HK-2 (cell line): ENCODE results near the gene NENF.
"Not testable (repeated sequence)": the region's sequence is repeated elsewhere in the genome, so short reads cannot be mapped to it uniquely, and the experiment has no call there.

Source experiments
- DNase-seq: peaks from one replicate; pipeline ENCODE4 v3.0.0-alpha.2; 2018; ENCODE audit not compliant: unreplicated experiment

The NENF gene

DNA sequence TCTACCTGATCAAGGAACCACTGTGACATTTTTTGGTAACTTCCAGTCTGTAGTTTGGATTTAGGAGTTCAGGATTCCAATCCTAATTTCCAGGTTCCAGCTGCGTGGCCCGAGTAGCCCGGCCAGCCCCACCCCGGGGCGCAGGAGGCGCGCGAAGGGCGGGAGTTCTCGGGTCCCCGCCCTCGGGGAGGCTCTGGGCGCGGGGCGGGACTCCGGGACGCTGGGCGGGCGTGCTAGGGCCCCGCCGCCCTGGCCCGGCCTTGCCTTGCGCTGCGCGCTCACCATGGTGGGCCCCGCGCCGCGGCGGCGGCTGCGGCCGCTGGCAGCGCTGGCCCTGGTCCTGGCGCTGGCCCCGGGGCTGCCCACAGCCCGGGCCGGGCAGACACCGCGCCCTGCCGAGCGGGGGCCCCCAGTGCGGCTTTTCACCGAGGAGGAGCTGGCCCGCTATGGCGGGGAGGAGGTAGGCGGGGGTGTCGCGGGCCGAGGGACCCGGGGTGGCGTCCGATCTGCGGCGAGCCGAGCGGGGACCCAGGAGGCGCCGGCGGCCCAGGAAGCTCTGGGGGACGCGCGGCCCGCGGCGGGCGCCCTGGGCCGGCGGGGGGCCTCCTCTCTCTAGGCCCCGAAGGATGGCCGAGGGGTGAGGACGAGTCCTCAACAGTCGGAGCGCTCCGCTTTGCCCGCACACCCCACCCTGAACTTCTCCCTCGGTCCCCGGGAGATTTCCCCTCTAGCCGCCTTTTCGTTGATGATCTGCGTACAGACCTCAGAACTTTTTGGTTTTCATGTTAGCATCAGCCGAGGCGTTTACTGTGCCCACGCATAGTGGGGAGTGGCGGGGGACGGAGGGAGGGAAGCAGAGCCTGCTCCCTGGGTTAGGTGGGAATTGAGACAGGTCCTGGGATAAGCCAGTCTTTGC, at the start of gene NENF:
NENF (plus strand) TSS at position 260 of the 916 bp plus-strand sequence; CDS start at position 284, 24 bp downstream.
- DNase-seq, result peak; percentile 86

DNA sequence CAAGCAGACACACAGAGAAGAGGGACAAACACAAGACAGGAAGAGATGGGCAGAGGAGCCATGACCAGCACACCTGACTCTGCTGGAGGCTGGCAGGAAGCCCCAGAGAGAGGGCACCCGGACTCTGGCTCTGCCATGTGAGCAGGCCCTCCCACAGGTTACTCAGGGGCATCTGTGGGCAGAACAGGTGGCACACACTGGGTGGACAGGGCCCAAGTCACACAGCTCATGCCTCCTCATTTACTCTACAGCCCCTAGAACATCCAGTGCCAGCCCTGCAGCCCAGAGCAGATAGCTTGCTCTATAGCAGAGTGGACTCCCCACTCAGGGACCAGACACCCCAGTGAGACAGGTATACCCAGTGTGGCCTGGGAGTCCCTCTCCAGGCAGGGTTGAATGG, 46.7 kb upstream of the NENF start:
- no peak for DNase-seq

DNA sequence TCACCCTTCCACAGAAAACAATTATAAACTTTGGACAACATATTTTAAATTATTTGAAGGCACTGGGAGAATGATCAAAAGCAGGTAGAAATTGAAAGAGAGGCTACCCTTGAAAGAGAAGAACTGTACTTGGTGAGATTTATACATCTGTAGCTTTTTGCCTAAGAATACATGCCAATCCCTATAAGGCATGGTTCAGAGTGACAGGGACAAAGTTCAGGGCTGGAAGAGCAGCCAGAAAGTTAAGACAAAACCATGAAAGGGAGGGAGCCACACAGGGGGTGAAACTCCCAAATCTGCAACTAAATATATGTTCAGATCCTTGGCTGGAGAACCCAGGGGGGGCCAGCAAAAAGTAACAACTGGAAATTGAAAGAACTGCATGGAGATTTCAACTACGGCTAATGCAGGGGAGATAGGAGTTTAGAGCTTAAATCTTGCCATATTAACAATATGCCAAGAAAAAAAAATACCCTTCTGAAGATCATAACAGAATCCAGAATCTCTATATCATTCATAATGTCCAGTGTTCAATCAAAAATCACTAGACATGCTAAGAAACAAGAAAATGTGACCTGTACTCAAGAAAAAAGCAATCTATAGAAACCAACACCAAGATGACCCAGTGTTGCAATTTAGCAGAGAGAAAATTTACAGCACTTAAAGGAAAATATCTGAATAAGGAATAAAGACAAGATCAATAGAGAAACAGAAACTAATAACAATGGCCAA, 43.6 kb upstream of the NENF start:
- DNase-seq, result no peak

DNA sequence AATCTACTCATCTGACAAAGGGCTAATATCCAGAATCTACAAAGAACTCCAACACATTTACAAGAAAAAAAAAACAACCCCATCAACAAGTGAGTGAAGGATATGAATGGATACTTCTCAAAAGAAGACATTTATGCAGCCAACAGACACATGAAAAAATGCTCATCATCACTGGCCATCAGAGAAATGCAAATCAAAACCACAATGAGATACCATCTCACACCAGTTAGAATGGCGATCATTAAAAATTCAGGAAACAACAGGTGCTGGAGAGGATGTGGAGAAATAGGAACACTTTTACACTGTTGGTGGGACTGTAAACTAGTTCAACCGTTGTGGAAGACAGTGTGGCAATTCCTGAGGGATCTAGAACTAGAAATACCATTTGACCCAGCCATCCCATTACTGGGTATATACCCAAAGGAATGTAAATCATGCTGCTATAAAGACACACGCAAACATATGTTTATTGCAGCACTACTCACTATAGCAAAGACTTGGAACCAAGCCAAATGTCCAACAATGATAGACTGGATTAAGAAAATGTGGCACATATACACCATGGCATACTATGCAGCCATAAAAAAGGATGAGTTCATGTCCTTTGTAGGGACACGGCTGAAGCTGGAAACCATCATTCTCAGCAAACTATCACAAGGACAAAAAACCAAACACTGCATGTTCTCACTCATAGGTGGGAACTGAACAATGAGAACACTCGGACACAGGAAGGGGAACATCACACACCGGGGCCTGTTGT, 36.9 kb upstream of the NENF start:
- DNase-seq, result not testable (repeated sequence)

DNA sequence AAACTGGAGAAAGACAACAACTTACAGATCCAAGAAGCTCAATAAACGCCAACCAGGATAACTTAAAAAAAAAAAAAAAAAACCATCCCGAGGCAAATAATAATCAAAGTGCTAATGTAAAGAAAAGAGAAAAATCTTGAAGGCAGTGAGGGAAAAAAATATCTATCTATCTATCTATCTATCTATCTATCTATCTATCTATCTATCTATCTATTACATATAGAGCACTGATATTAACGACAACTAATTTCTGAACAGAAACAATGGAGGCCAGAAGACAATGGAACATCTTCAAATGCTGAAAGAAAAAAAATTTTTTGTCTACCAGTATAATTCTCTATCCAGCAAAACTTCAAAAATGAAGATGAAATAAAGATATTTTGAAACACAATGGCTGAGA, 36.1 kb upstream of the NENF start:
- DNase-seq, result no peak

DNA sequence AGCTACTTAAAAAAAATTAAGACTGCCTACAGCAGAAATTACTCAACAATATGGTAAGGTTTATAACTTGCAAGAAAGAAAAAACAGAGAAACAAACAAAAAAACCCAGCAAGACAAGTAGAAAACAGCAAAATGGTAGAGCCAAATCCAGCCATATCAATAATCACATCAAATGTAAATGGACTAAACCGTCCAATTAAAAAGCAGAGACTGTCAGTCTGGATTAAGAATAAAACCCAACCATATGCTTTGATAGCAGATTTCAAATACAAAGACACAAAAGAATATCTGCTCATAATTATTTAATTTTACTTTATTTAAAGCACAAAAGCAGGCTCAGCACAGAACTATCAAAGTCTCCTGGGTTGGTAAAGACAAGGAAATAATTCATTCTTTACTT, 35.5 kb upstream of the NENF start:
- no peak for DNase-seq

DNA sequence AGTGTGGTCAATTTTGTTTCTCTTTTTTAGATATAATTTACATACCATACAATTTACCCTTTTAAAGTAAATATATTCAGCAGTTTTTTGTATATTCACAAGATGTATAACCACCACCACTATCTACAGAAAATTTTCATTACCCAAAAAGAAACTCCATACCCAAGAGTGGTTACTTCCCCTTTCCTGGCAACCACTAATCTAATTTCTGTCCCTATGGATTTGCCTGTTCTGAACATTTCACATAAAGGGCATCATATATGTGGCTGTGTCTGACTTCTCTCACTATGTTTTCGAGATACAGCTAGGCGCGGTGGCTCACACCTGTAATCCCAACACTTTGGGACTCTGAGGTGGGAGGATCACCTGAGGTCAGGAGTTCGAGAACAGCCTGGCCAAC, 31.7 kb upstream of the NENF start:
- no peak for DNase-seq

DNA sequence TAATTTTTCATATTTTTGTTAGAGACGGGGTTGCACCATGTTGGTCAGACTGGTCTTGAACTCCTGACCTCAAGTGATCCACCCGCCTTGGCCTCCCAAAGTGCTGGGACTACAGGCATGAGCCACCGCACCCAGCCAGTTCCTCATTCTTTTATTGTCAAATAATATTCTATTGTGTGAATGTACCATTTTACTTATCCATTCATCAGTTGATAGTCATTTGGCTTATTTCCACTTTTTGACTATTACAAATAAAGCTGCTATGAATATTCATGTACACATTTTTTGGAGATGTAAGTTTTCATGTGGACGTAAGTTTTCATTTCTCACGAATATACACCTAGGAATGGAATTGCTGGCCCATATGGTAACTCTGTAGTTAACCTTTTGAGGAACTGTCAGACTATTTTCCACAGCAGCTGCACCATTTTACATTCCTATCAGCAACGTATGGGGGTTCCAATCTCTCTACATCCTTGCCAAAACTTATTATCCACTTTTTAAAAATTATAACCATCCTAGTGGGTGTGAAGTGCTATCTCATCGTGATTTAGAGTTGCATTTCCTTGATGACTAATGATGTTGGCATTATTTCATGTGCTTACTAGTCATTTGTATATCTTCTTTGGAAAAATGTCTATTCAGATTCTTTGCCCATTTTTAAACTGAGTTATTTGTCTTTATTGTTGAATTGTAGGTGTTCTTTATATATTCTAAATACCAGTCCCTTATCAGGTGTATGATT, 30.7 kb upstream of the NENF start:
- DNase-seq, result no peak

DNA sequence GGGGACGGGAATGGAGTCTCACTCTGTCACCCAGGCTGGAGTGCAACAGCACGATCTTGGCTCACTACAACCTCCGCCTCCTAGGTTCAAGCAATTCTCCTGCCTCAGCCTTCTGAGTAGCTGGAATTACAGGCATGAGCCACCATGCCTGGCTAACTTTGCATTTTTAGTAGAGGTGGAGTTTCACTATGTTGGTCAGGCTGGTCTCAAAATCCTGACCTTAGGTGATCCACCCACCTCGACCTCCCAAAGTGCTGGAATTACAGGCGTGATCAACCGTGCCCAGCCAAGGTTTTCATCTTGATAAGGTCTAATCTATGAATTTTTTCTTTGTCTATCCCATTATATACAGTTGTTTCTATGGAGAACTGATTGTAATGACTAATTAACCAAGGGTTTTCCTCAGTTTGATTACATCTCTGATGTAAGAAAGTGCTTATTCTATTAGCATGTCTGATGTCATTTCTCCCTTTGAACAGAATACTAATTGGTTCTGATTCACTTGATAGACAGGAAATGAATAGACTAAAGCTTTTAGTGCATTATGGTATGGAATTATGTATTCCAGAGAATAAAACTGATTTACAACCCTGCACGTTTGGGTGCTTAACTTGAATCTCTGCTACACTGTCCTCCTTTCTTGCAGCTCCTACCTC, 29.9 kb upstream of the NENF start:
- DNase-seq, result no peak

DNA sequence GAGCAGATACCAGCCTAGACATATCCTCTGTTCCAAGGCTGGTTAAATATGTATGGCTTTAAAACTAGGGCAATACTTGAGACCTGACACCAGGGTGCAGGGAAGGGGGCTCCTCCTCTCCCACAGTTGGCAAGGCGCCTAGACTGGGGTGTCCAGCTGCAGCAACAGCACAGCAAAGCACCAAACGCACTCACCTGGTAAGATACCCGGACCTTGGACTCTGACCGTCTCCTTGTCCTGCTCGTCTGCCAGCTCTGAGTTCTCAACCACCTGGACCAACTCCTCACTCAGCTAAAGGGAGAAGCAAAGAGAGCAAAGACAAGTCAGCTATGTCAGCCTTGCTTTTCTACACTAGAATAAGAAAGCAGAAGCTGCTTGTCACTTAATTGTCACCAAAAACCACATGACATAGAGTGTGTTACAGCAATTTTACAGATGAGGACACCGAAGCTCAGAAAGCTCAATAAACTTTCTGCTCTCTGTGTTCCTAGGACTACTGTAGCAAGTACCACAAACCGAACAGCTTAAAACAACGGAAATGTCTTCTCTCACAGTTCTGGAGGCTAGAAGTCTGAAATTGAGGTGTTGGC, 22.4 kb upstream of the NENF start:
- DNase-seq, result no peak

DNA sequence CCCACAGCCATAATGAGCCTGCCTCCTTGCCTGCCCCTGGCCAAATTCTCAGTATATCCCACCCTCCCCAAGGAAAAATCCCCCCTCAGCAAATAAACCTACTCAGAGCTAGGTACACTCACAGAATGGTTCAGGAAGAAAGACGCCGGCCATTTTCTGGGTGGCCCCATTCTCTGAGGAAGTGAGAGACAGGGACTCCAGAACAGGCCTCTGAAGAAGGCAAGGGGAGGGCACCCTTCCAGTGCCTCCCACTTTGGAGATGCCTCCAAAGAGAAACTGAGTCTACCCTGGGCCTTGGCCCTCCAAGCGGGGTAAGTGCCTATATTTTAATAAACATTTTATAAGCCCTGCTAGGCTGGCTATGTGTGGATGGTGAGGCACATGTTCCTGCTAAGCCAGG, 20.3 kb upstream of the NENF start:
- no peak for DNase-seq

DNA sequence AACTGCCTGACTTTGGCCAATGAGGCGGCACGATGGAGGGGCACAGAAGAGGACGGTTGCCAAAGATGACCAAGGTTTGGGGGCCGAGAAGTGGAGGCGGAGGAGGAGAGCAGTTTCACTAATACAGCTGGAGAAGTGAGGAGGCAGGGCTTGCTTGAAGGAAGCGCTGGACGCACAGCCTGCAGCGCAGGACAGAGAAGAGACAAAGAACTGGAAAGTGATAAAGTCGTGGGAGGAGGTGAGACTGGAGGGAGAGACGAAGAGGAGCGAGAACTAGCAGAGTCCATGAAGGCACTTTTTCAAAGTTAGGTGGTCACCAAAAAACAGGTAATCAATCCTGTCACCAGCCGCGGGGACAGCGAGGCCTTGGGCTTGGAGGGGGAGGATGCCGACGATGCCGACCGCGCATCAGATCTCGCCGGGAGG, 18.8 kb upstream of the NENF start:
- no peak for DNase-seq

DNA sequence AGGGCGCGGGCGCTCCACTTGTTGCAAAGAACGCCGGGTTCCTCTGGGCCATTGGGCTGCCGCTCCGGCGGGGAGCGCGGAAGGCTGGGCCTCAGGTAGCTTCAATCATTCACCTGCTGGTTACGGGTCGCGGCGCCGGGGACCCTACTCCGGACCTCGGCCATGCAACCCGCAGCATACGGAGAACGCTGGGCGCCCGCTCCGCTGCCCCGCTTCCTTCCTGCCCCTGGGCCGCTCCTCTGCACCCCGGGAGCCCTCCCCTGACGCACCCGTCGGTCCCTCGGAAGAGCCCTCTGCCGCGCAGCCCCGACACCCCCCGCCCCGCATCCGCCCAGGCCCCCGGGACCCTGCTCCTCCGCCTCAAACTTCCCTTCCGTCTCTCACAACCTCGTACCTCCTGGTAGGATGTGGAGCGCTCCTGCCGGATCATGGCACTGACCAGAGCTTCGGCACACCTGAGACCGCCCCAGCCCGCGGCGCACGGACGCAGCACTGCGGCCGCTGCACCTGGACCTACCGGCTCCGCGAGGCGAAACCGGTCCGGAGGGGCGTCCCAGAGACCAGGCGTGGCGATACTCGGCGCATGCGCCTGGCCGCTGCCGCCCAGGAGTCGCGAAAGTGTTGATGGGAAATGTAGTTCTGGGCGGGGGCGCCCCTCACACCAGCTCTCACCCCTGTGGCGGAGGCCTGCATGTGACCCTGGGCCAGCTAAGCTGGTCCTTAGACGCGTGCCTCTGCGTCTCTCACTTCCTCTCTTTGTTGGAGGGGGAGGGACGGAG, 18.2 kb upstream of the NENF start, which contains the start of gene PACC1:
PACC1 (minus strand) TSS at position 559 of the 779 bp plus-strand sequence; CDS start at position 430, 129 bp downstream.
- peak; percentile 96 for DNase-seq

DNA sequence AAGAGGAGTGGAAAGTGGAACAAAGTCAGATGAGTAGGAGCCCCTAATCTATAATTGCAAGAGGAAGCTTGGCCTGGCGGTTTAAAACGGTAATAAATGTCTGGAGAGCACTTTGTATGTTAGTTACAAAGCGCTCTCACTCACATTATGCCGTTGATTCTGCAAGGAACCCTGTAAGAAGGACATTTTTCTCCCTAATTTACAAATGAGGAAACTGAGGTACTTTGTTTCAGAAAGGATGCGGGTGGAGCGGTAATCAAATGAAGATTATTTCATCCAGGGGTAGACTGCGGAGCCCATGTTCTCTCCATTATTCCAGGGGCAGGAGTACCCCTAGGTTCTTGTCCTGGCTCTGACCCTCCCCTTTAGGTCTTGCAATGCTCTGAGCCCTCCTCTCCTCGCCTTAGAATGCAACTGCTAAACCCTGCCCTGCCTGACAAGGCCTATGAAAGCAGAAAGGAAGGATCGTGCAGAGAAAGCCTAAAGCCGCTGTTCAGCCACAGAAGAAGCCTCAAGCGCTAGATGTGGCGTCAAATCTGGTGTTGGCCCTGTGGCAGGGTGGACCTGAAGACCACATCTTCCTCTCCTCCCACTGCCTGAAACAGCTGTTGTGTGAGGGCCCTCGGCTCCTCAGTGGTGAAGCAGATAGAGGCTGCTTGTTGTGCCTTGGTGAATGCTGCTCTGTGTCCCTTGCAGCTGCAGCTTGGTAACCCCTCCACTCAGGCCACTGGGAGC, 17.4 kb upstream of the NENF start:
- no peak for DNase-seq

DNA sequence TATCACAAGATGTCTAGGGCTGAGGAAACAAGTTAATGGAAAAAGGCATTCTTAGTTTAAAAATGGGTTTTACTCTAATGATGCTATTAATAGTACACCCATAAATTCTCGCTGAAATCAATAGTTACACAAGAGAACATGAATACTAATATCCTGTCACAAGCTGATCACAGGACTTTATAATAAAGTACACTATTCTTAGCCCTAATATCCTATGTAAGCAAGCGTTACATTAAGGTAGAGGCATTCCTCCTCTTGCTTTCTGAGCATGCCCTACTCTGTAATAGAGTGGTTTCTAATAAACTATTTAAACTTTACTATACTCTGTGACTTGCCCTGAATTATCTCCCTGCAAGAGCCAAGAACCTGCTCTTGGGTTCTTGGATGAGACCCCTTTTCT, 11.6 kb upstream of the NENF start:
- no peak for DNase-seq

DNA sequence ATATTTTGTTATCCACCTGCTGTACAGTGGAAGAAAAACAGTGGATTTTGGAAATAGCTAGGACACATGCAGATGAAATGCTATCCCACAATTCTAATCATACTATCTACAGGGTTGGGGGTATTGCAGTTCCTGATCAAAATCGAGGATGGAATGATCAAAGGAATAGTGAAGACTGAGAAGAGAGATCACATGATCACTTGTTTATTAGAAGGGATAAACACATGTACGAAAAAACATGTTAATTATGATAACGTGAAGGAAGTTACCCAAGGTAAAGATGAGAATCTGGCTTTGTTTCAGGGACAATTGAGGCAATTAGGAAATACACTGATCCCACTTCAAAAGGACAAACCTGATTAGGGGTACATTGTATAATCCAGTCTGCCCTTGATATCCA, 8.8 kb upstream of the NENF start:
- no peak for DNase-seq

DNA sequence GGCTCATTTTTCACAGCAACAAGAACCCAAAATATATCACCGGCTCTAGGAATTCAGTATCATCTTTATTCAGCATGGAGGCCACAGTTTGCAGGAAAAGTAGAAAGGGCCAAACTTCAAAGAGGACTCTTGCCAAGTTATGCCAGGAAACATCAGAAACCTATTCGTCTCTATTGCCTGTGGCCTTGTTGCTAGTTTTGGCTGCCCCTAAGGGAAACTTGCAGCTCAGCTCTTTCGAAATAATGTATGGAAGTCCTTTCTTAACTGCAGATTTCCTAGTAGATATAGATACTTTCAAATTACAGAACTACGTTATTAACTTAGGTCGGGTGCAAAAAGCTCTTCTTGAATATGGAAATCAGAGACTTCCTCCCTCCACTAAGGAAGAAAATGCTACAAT, 4.2 kb upstream of the NENF start:
- DNase-seq, result no peak

DNA sequence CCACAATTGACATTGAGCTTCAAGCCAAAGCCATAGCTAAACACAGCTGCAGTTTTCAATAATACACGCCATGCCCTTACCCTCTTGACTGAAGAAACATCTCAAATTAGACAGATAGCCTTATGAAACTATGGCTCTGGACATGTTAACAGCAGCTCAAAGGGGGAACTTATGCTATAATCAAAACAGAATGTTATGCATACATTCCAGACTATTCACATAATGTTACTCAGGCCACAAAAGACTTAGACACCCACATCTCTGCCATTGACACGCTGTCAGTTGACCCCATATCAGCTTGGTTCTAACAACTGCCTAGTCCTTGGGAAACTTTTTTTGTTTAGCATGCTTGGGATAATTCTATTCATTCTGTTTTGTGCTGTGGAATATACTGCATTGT, 2.3 kb upstream of the NENF start:
- no peak for DNase-seq

DNA sequence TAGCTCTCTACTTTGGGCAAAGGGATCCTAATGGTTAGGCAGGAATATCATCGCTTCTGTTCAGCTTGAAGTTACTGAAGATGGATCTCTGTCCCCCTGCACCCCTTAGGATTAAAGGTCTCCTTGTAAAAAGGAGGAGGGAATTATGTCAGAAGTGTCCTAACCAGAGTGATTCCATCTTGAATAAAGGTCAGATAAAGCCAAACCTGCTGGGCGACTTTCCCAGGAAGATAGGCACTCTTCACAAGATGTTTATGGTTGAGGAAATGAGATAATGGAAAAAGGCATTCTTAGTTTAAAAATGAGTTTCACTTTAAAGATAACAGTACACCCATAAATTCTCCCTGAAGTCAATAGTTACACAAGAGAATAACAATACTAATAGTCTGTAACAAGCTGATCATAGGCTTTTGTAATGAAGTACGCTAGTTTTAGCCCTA, 1.7 kb upstream of the NENF start:
- DNase-seq, result no peak
